Pons (tissue), 1 donor: ENCODE data around the gene ME1.
"Not testable (repeated sequence)": the region's sequence is repeated elsewhere in the genome, so short reads cannot be mapped to it uniquely, and the experiment has no call there.

Source experiments
- DNase-seq: peaks from one replicate; pipeline ENCODE4 v3.0.0-alpha.2; 2016; ENCODE audit warnings: low spot score

Gene ME1

GRCh38 chr6:83352424-83353061, 78.3 kb downstream of the ME1 start:
- DNase-seq: no peak

- no peak for DNase-seq
Observed at GRCh38 chr6:83343121-83343520, 87.7 kb downstream of the ME1 start.

- no peak for DNase-seq
Observed at GRCh38 chr6:83341765-83342164, 89.1 kb downstream of the ME1 start.

- not testable (repeated sequence) for DNase-seq
Observed at GRCh38 chr6:83333916-83334315, 96.9 kb downstream of the ME1 start.

- DNase-seq: no peak
Observed at GRCh38 chr6:83333500-83333899, 97.4 kb downstream of the ME1 start.

GRCh38 chr6:83314693-83315092, 116.2 kb downstream of the ME1 start:
- DNase-seq: no peak

- no peak for DNase-seq
Observed at GRCh38 chr6:83313882-83314281, 117.0 kb downstream of the ME1 start.

GRCh38 chr6:83311231-83311630, 119.6 kb downstream of the ME1 start:
- DNase-seq: no peak

- DNase-seq: no peak
Observed at GRCh38 chr6:83310046-83310445, 120.8 kb downstream of the ME1 start.

- DNase-seq: no peak
Observed at GRCh38 chr6:83309344-83309743, 121.5 kb downstream of the ME1 start.

- no peak for DNase-seq
Observed at GRCh38 chr6:83308833-83309232, 122.0 kb downstream of the ME1 start.

GRCh38 chr6:83307849-83308248, 123.0 kb downstream of the ME1 start:
- no peak for DNase-seq

- no peak for DNase-seq
Observed at GRCh38 chr6:83303426-83303825, 127.4 kb downstream of the ME1 start.

- DNase-seq: no peak
Observed at GRCh38 chr6:83294676-83295075, 136.2 kb downstream of the ME1 start.

- no peak for DNase-seq
Observed at GRCh38 chr6:83292900-83293843, 137.7 kb downstream of the ME1 start.

GRCh38 chr6:83287298-83287697, 143.6 kb downstream of the ME1 start:
- DNase-seq: not testable (repeated sequence)

- DNase-seq: no peak
Observed at GRCh38 chr6:83285917-83286316, 144.9 kb downstream of the ME1 start.

GRCh38 chr6:83273596-83273995, 157.3 kb downstream of the ME1 start:
- no peak for DNase-seq

- DNase-seq: no peak
Observed at GRCh38 chr6:83270971-83271719, 159.7 kb downstream of the ME1 start.

- DNase-seq: no peak
Observed at GRCh38 chr6:83265384-83265783, 165.5 kb downstream of the ME1 start.

GRCh38 chr6:83260577-83260976, 170.3 kb downstream of the ME1 start:
- DNase-seq: no peak

- DNase-seq: no peak
Observed at GRCh38 chr6:83258517-83258916, 172.3 kb downstream of the ME1 start.

GRCh38 chr6:83257791-83258190, 173.1 kb downstream of the ME1 start:
- DNase-seq: no peak
